HCT116 (cell line): ENCODE data around the gene BSN. TPM values are rescaled to one million over a fixed set of nuclear protein-coding genes. Genes with fewer than 3 reads are reported as not detected.

Experiments
- ATAC-seq: fragments of 200-7000 bp; cut with Tn5 transposase; 2 replicates; pipeline ENCODE4 v1.9.1; 2020; ENCODE audit warnings: mild to moderate bottlenecking, moderate library complexity
- BruUV-seq: library from RNA; stranded (reverse); fragments of 400-500 nt; replicated peaks from 2 replicates; lab custom pipeline; 2021; lab: Mats Ljungman, UMichigan
- CTCF ChIA-PET: fragments of 300-600 bp; sonication (Branson Sonifier 250); formaldehyde crosslinking; loops from one replicate; lab custom pipeline; 2021; ENCODE audit warnings: antibody characterized with exemption; lab: Charles Lee
- POLR2A ChIA-PET: fragments of 300-600, 350-600 bp; sonication (Branson Sonifier 250); formaldehyde crosslinking; loops from one replicate; lab custom pipeline; 2021; ENCODE audit warnings: antibody characterized with exemption; lab: Charles Lee
- RAD21 ChIA-PET, 2 experiments: fragments of 300-600 bp; sonication (Branson Sonifier 250); formaldehyde crosslinking; loops; one replicate each; lab custom pipeline; 2023; ENCODE audit warnings: low total read pairs in 2 of 2; ENCODE audit not compliant: uncharacterized antibody in 2 of 2, unreplicated experiment in 2 of 2, low non-redundant PET in 1 of 2; lab: Charles Lee
- DNase-seq: peaks from one replicate; pipeline ENCODE4 v3.0.0-alpha.2; 2010; ENCODE audit warnings: low read depth, low spot score
- H2AFZ ChIP-seq: fragments of 200-600 bp; shearing (Covaris generic), sonication (generic); 2 replicates; pipeline ENCODE4 v1.6.1; 2017; ENCODE audit warnings: low read depth, mixed run types, mixed read lengths, antibody characterized with exemption, low read length; ENCODE audit not compliant: poor library complexity, severe bottlenecking
- H3K27ac ChIP-seq: 2 replicates; pipeline ENCODE4 v1.5.1; 2012; ENCODE audit warnings: low read depth, low read length
- H3K27me3 ChIP-seq: fragments of 200-600 bp; sonication (generic); 2 replicates; pipeline ENCODE4 v1.6.1; 2016; ENCODE audit warnings: mixed run types, low read length, mixed read lengths; ENCODE audit not compliant: insufficient read depth
- H3K36me3 ChIP-seq, 2 experiments: fragments of 200-500 bp in 1 of 2; fragments of 200-600 bp in 1 of 2; sonication (Bioruptor generic) in 1 of 2; sonication (generic) in 1 of 2; 2 replicates each; pipeline versions ENCODE4 v1.5.1 to v1.6.1; 2014 to 2016; ENCODE audit warnings: low read length in 2 of 2, inconsistent platforms in 1 of 2, mixed read lengths in 1 of 2, mixed run types in 1 of 2; ENCODE audit not compliant: insufficient read depth in 2 of 2, control insufficient read depth in 1 of 2
- H3K4me1 ChIP-seq, 2 experiments: fragments of 200-600 bp in 1 of 2; sonication (generic) in 1 of 2; 2 replicates each; pipeline versions ENCODE4 v1.5.1 to v1.6.1; 2012 to 2017; ENCODE audit warnings: low read length in 2 of 2, inconsistent platforms in 1 of 2, mild to moderate bottlenecking in 1 of 2, mixed read lengths in 1 of 2, mixed run types in 1 of 2, moderate library complexity in 1 of 2; ENCODE audit not compliant: insufficient read depth in 2 of 2, control insufficient read depth in 1 of 2
- H3K4me2 ChIP-seq: fragments of 200-600 bp; sonication (generic); 2 replicates; pipeline ENCODE4 v1.6.1; 2017; ENCODE audit warnings: mixed run types, low read length, mixed read lengths
- H3K4me3 ChIP-seq, 2 experiments: fragments of 200-600 bp in 1 of 2; sonication (generic) in 1 of 2; replicated peaks in 1 of 2; 2 replicates each; pipeline ENCODE4 v1.5.1; 2011 to 2016; ENCODE audit warnings: low read length in 2 of 2, control low read depth in 1 of 2, low read depth in 1 of 2, mild to moderate bottlenecking in 1 of 2, mixed read lengths in 1 of 2, mixed run types in 1 of 2
- H3K79me2 ChIP-seq: fragments of 200-600 bp; sonication (generic); 2 replicates; pipeline ENCODE4 v1.6.1; 2017; ENCODE audit warnings: mild to moderate bottlenecking, mixed run types, low read length, moderate library complexity, mixed read lengths; ENCODE audit not compliant: insufficient read depth
- H3K9ac ChIP-seq: fragments of 200-600 bp; sonication (generic); 2 replicates; pipeline ENCODE4 v1.6.1; 2016; ENCODE audit warnings: low read length, mixed read lengths
- H3K9me2 ChIP-seq: fragments of 200-600 bp; sonication (generic), shearing (Covaris generic); 2 replicates; pipeline ENCODE4 v1.6.1; 2017; ENCODE audit warnings: mixed run types, mild to moderate bottlenecking, moderate library complexity; ENCODE audit not compliant: insufficient read depth
- H3K9me3 ChIP-seq, 2 experiments: fragments of 200-500 bp in 1 of 2; fragments of 200-600 bp in 1 of 2; sonication (Bioruptor generic) in 1 of 2; sonication (generic) in 1 of 2; 2 replicates each; pipeline ENCODE4 v1.6.1; 2014 to 2017; ENCODE audit warnings: low read length in 2 of 2, mixed read lengths in 2 of 2, inconsistent platforms in 1 of 2, low read depth in 1 of 2, mild to moderate bottlenecking in 1 of 2, mixed run types in 1 of 2, moderate library complexity in 1 of 2; ENCODE audit not compliant: control insufficient read depth in 1 of 2, insufficient read depth in 1 of 2
- H4K20me1 ChIP-seq: fragments of 200-600 bp; sonication (generic), shearing (Covaris generic); 2 replicates; pipeline ENCODE4 v1.6.1; 2017; ENCODE audit warnings: mixed run types, mild to moderate bottlenecking, moderate library complexity; ENCODE audit not compliant: insufficient read depth
- ATF3 ChIP-seq: IDR thresholded peaks from 2 replicates; pipeline ENCODE4 v1.6.1; 2012
- CBX3 ChIP-seq: IDR thresholded peaks from 2 replicates; pipeline ENCODE4 v1.6.1; 2012; ENCODE audit warnings: low read depth
- EGR1 ChIP-seq: IDR thresholded peaks from 2 replicates; pipeline ENCODE4 v1.6.1; 2012; ENCODE audit warnings: low read depth
- JUND ChIP-seq: IDR thresholded peaks from 2 replicates; pipeline ENCODE4 v1.6.1; 2012
- MAX ChIP-seq: IDR thresholded peaks from 2 replicates; pipeline ENCODE4 v1.6.1; 2012
- RAD21 ChIP-seq: IDR thresholded peaks from 2 replicates; pipeline ENCODE4 v1.6.1; 2012; ENCODE audit warnings: low read depth, mild to moderate bottlenecking
- ZNF274 ChIP-seq: fragments of 200-500 bp; sonication (Bioruptor generic); IDR thresholded peaks from 2 replicates; pipeline ENCODE4 v1.6.1; 2014; ENCODE audit warnings: mild to moderate bottlenecking, low read depth, low read length, inconsistent platforms
- intact Hi-C: fragments of 100-400 bp; cut with micrococcal nuclease; formaldehyde crosslinking; loops from 2 replicates; pipeline ENCODE4 v1.10.0; 2022
- total RNA-seq: library from RNA; stranded (reverse); gene quantifications from one replicate; pipeline ENCODE4 v1.2.1, GENCODE V29; 2021; ENCODE audit not compliant: unreplicated experiment

Gene BSN
- total RNA-seq, 1 experiment from 2014 or later = 1.5 TPM

DNA sequence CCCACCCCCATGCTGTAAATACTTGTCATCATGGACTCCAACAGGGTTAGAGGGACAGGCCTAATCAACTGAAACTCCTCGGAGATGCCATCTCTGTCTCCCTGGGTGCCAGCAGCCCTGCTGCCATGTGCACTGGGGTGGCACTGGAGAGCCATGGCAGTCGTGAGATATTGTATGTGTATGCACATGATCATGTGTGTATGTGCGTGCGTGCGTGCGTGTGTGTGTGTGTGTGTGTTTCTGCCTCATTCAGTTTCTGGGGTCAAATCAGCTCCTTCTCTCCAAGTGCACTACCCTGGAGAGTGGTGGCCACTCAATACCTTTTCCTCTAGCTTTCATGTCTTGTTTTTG is 116.6 kb downstream of the BSN start:
- Histone ChIP-seq H3K27me3 (no peaks in the 10 kb centered on the region), H3K9ac (no peak overlapping the region)
- ATAC-seq = no peak
- BruUV-seq = no TSS peak
- TF ChIP-seq EGR1 = no peak
- no peak for TF ChIP-seq CBX3
- TF ChIP-seq RAD21 = no peak
- no peak for TF ChIP-seq ATF3
- no peak for TF ChIP-seq ZNF274
- no peak for TF ChIP-seq MAX
- no peak for TF ChIP-seq JUND
- TF ChIP-seq, all 23 proteins: peak for 0
- Histone ChIP-seq H3K4me3 (no peak overlapping the region), H3K9me2 (no peaks in the 10 kb centered on the region), H3K36me3 (peaks cover 0 to 4% of the 10 kb centered on the region in 2 experiments; a peak in 1 of 4 replicates), H4K20me1 (no peaks in the 10 kb centered on the region), H3K4me1 (peaks cover 10 to 46% of the 10 kb centered on the region in 2 experiments; a peak in 3 of 4 replicates), H2AFZ (no peak overlapping the region), H3K4me2 (no peak overlapping the region), H3K79me2 (peaks cover 18% of the 10 kb centered on the region), H3K9me3 (no peaks in the 10 kb centered on the region), H3K27ac (no peak overlapping the region)
- ChIA-PET POLR2A (interaction anchor here (3.1 kb wide), 1 partner anchor 131 kb away, joined by 26 read pairs; no protein-coding TSS in a partner anchor), RAD21 (interaction anchor here (2.8 to 3.6 kb wide), 2 partner anchors 131 kb away, joined by 42 to 49 read pairs; no protein-coding TSS in a partner anchor), CTCF (interaction anchor here (0.7 to 3.3 kb wide), 5 partner anchors 98 to 255 kb away, joined by 3 to 159 read pairs (median 10); no protein-coding TSS in a partner anchor)
- intact Hi-C loops = loop anchor here (1.0 to 5.0 kb wide), 3 partner anchors 132 to 217 kb away; partner anchors contain the start of gene DAG1
- DNase-seq = no peak
